GM13976 (cell line): ENCODE measurements around the gene NCMAP.
A peak's percentile ranks its signal among the peaks of the same experiment; 100 is the strongest.

Source experiments
- DNase-seq: peaks from one replicate; pipeline ENCODE4 v3.0.0; 2012; ENCODE audit warnings: low spot score
- in situ Hi-C: fragments of 300-500 bp; cut with MboI; formaldehyde crosslinking; loops from one replicate; pipeline ENCODE4 v1.12.0; 2022; ENCODE audit warnings: low sequenced_read_pairs, mixed read lengths, inconsistent platforms; ENCODE audit not compliant: unreplicated experiment
- TF ChIP-seq, protein P1 (sequence below): IDR thresholded peaks from 2 replicates; pipeline ENCODE4 v1.5.1; 2012; ENCODE audit warnings: borderline replicate concordance, mild to moderate bottlenecking; ENCODE audit not compliant: insufficient read depth; ENCODE audit errors: extremely low read depth, missing control alignments, control extremely low read depth

Gene NCMAP

GRCh38 chr1:24641646-24642151, 85.8 kb downstream of the NCMAP start:
- in situ Hi-C loops, result no loop called here
- peak; percentile 47 for DNase-seq
- TF ChIP-seq, protein P1, sequence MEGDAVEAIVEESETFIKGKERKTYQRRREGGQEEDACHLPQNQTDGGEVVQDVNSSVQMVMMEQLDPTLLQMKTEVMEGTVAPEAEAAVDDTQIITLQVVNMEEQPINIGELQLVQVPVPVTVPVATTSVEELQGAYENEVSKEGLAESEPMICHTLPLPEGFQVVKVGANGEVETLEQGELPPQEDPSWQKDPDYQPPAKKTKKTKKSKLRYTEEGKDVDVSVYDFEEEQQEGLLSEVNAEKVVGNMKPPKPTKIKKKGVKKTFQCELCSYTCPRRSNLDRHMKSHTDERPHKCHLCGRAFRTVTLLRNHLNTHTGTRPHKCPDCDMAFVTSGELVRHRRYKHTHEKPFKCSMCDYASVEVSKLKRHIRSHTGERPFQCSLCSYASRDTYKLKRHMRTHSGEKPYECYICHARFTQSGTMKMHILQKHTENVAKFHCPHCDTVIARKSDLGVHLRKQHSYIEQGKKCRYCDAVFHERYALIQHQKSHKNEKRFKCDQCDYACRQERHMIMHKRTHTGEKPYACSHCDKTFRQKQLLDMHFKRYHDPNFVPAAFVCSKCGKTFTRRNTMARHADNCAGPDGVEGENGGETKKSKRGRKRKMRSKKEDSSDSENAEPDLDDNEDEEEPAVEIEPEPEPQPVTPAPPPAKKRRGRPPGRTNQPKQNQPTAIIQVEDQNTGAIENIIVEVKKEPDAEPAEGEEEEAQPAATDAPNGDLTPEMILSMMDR, result no peak

GRCh38 chr1:24642481-24643362, 86.8 kb downstream of the NCMAP start, which contains the start of gene SRRM1:
Gene SRRM1 (plus strand): TSS chr1:24643302. CDS start chr1:24643327, 25 bp downstream.
- in situ Hi-C loops, result no loop called here
- TF ChIP-seq, protein P1, result peak; percentile 6
- DNase-seq, result peak; percentile 98

- TF ChIP-seq, protein P1, result no peak
- DNase-seq, result no peak
- in situ Hi-C loops, result no loop called here
These were observed 87.6 kb downstream of the NCMAP start for GRCh38 chr1:24643363-24644099.

GRCh38 chr1:24644100-24644384, 88.2 kb downstream of the NCMAP start:
- DNase-seq, result no peak
- TF ChIP-seq, protein P1, result no peak
- in situ Hi-C loops, result no loop called here

GRCh38 chr1:24648919-24649318, 93.0 kb downstream of the NCMAP start:
- in situ Hi-C loops, result no loop called here
- no peak for DNase-seq
- TF ChIP-seq, protein P1, result no peak

- no peak for DNase-seq
- TF ChIP-seq, protein P1, result no peak
- in situ Hi-C loops, result no loop called here
These were observed 96.5 kb downstream of the NCMAP start for GRCh38 chr1:24652382-24652781.
